HL-60/S4 treated with phorbol 12-myristate 13-acetate at 8.2 ng/mL for 4 days and 3 days (cell line): ENCODE data around the gene APLP2.

Source experiments
- in situ Hi-C: fragments of 300-500 bp; cut with MboI; formaldehyde crosslinking; loops from 2 replicates; pipeline ENCODE4 v1.15.0; 2022; ENCODE audit warnings: low sequenced_read_pairs

Gene APLP2

DNA sequence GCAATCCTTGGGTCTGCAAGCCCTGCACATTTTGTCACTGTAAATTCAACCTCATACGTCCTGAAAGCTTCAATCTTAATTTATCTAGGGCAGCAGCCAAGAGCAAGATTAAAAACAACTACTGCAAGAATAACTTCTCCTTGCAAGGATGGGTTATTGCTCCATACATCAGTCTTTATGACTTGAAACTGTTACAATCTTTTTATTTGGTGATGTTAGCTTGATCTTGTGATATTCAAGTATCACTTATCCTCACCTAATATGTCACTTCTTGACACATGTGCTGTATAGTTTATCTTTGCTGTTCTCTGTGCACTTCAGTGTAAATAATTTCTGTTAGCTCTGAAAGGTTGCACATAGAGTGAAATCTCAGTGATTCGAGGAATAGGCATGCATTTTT lies 14.7 kb upstream of the APLP2 start:
- in situ Hi-C loops = no loop called here

DNA sequence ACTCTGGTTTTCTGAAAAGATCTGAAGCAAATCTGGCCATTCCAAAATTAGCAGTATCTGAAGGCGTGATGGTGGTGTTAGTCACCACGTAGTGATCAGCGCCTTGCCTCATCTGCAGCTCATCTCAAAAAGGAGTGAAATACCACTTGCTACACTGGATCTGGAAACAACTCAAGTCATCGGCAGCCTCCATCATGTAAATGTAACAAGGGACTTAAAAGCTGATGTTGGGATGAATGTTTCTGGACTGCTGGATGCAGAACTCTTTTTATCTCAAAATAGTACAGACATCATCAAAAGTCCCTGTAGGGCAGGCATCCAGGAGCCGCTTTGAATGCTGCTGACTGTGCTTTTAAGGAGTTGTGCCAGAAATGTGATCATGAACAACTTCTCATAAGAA lies 14.1 kb upstream of the APLP2 start:
- in situ Hi-C loops = no loop called here

DNA sequence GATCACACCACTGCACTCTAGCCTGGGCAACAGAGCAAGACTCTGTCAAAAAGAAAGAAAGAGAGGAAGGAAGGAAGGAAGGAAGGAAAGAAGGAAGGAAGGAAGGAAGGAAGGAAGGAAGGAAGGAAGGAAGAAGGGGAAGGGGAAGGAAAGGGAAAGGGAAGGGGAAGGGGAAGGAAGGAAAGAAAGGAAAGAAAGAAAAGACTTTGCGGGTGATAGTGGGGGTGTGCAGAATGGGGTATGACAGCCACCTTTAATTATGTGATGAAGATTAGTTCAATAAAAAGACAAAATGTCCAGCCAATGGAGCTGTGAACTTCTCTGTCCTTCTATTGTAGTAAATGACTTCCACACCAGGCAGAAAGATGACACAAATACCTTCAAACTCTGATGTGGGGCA lies 8.7 kb upstream of the APLP2 start:
- in situ Hi-C loops = no loop called here

DNA sequence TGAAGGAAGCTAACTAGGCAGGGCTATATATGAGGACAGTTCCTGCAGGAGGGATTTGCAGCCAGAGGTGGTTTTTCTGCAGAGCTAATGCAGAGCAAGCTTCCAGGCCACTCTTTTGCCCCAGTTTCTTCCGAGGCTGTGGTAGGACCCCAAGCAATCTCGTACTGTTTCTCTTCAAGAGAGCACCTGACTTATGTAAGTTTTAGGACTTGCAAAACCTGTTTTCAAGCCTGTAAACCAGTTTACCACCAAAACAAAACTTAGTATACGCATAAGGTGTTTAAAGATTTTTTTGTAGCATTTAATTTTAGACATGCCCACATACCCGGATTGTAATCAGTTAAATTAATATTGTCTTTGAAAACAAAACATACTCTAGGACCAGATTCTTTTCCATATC lies 7.7 kb upstream of the APLP2 start:
- in situ Hi-C loops = no loop called here

DNA sequence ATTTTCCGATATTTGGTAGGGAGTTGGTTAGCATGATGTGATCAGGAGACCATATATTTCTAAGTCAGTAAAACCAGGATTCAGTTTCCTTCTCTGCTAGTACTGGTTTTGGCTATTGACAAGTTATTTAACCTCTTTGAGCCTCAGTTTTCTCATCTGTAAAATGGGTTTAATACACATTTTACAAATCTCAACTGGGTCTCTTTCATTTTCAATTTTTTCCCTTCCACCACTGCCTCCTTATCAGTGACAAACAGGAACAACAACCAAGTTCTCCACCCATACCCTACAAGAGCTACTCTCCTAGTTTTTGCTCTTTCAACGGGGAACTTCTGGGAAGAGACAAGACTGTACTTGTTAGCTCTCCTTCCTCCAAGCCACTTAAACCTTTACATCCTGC lies 6.2 kb upstream of the APLP2 start:
- in situ Hi-C loops = no loop called here

DNA sequence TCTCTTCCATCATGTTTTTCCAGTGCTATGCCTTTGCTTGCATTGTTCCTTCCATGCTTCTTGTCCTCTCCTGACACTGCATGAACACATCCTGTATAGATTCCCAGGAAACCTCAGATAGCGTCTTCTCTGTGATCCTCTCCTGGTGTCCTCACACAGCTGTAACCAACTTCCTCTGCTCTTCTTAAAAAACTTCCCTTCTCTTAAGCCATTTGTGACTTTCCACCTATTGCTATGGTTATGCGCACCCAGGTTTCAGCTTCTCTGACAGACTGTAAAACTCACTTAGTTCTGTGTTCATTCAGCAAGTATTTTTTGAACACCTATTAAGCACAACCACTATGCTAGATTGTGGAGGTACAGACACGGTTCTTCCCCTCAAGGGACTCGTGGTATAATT lies 5.1 kb upstream of the APLP2 start:
- in situ Hi-C loops = no loop called here

DNA sequence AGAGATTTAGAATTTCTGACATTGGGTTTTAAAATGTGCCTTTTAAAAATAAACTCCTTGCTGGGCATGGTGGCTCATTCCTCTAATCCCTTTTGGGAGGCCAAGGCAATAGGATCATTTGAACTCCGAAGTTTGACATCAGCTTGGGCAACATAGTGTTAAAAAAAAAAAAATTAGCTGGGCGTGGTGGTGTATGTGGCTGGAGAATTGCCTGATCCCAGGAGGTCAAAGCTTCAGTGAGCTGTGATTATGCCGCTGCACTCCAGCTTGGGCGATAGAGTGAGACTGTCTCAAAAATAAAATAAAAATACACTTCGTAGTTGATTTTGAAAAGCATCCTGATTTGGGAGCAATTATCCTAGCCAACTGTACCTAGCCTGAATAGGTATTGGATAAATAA lies 3.4 kb upstream of the APLP2 start:
- in situ Hi-C loops = no loop called here

DNA sequence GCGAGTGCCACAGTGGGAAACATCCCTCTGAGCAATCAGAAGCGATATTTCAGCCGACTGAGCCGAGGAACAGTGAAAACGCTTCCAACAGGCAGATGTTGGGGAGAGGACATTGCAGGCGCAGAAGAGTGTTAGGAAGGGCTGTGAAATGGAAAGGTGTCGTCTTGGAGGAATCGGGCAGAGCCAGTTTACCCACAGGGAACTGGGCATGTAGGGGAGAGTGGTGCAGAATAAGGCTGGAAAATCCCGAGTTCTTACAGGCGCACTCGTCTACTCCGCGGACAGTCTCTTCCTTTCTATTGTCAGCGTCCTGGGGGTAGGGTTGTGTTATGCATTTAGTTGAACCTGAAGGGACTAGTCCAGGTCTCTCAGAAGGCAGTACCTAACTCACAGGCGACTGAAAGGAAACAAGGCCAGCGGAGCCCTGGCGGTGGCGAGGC lies 1.1 kb upstream of the APLP2 start:
- in situ Hi-C loops = no loop called here

DNA sequence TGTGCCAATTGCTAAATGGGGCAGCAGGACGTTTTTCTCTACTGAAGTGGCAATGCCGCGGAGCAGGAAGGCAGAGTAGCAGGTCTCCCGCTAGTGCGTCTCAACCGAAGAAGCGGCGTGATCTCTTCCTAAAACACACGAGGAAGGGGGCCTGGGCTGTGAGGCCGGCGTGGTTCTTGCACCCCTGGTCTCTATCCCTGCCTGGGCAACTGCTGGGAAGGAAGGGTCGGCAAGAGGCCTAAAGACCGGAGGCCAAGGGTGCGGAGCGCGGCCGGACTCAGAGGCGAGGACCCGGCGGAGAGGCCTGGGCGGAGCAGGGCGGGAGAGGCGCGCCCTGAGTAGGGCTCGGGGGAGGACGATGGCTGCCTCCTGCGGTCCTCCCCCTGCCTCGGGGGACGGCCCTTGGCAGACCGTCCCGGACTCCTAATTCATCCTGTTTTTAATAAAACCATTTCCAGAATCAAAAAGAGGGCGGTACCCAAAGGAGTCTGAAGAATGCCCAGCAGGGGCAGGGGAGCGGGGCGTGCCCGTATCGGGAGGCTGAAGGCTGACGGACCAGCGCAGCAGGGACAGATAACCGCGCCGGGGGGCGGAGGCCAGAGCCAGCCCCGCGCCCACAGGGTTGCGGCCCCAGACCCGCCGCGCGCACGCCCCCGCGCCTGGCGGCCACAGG lies 572 bp upstream of the APLP2 start:
- in situ Hi-C loops = no loop called here

DNA sequence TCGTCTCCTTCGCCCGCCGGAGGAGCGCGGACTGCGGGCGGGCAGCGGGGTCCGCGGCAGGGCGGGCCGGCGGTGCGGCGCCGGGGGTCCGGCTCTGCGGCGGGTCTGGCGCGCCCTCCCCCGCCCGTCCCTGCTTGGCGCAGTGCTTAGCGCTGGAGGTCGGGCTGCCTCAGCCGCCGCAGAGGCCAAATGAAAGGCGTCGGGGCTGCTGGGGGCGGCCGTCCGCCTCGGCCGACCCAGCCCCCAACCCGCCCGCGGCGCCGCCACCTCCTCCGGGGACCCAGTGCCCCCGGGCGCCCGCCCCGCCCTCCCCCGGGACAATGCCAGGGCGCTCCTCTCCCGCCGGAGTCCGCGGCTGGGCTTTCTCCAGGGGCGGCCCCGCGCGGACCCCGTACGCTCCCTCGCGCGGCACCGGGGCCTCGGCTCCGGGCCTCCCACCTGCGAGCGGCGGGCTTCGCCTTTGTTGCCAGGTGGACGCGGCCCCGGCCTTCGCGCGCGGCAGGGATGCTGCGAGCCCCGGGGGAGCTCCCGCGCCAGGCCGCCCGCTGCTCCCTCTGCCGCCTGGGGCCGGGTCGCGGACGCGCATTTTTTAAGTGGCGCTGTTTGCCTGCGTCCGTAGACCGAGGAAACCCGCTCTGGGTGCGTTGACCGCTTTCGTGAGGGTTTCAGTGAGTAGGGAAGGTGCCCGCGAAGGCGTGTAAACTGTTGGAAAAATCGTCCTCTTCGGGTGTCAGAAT lies 583 bp downstream of the APLP2 start:
- in situ Hi-C loops = no loop called here

DNA sequence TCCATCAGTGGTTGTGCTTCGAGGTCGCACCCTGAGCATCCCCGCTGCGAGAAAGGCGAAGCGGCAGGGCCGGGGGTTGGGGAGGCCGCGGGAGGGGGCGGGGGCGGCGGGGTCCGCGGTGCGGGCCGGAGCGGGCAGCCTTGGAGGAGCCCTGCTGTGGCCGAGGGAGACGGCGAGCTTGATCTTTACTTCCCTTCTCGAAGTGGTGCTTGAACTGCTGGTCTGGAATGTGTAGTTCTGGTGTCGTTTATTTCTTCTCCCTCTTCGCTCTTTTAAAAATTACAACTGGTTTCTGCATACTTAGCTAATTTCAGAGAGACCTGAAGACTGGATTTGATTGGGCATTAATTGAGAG lies 1.1 kb downstream of the APLP2 start:
- in situ Hi-C loops = no loop called here

DNA sequence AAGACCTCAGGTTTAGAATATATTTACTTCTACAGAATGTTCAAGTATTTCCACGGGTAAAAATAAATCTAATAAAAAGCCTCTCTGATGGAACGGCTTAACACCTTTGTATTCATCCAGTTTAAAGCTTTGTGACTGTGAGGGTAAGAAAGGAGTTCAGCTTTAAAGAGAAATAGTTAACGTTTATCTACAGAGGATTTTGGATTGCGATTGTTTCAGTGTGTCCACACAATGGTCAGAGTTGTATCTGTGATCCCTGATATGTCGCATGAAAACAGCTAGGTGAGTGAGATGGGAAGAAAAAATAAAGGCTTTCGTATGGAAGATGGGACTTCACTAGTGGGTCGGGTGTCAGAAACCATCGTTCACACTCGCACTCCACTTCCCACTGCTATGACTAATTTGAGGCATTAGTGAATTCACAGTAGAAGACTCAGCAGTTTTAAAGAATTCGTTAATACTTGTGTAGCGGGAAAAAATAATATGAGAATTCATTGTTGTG lies 1.6 kb downstream of the APLP2 start:
- in situ Hi-C loops = no loop called here

DNA sequence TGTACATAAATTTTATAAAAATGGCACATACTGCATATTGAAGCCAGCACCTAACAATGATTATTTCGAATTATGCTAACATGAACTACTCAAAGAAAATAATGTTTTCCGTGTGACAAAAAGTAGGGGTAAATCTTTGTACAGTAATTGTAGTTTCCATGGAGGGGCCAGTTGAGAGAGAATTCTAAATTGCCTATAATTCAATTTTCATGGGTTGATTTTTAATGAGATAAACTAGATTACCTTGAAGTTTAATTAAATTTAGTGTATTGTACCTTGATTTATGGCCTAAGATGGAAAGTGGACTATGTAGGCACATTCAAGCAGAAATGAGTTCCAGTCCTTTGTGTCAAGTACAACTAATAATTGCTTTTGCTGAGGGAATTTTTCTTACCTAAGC lies 5.0 kb downstream of the APLP2 start:
- in situ Hi-C loops = no loop called here

DNA sequence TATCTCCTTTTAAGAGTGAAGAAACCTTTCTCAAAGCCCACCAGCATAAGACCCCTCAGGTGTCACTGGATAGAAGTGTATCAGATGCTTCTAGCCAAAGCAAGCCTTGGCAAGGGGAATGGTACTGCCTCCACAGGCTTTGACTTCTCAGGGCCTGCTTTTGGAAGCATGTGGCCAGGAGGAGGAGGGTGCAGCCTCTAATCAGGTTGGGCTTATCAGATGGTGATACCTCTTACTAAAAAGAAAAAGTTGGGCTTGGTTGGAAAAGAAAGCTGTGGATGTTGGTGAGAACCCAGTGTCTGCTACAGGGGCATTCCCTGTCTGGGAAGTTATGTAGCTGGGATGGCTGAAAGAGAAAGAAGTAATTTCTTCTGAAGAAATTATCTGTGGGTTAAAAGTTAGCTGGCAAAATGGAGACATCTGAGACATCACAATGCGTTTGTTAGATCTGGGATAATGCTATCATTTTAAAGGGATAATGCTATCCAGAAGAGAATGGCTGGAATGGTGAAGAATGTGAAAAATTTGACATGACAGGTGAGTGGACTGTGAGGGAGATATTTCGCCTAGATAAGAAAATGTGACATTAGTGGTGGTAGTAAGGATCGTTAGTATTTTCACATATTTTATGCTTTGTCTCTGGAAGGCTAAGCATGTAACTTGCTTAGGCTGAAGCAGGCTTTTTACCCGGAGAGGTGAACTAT lies 7.2 kb downstream of the APLP2 start:
- in situ Hi-C loops = no loop called here

DNA sequence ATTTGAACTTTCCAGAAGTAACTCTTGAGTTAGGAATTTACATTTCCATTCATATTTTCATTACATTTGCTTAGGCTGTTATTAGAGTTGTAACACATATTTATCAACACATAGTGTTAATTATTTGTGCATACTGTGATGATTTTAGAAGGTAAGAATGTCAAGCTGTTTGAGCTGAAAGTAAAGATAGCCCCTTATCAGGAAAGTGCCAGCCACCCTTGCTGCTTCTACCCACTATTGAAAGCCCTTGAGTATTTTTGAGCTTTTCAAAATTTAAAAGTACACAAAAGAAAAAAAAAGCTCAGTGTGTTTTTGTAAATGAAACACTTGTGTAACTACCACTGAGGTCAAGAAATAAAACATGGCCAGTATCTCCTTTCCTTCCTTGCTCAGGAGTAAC lies 8.0 kb downstream of the APLP2 start:
- in situ Hi-C loops = no loop called here

DNA sequence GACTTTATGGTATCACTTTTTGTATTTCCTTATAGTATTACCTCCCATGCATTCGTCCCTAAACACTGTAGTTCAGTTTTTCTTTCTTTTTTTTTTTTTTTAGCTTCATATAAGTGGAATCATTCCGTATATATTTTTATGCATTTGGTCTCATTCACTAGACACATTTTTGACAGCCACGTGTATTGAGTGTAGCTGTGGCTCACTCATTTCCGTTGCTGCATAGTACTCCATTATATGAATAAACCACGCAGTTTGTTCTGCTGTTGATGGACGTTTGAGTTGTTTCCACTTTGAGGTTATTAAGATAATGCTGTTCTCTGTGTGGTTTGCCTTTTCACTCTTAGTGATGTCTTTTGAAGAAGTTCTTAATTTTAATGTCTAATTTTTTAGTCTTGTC lies 8.4 kb downstream of the APLP2 start:
- in situ Hi-C loops = no loop called here

DNA sequence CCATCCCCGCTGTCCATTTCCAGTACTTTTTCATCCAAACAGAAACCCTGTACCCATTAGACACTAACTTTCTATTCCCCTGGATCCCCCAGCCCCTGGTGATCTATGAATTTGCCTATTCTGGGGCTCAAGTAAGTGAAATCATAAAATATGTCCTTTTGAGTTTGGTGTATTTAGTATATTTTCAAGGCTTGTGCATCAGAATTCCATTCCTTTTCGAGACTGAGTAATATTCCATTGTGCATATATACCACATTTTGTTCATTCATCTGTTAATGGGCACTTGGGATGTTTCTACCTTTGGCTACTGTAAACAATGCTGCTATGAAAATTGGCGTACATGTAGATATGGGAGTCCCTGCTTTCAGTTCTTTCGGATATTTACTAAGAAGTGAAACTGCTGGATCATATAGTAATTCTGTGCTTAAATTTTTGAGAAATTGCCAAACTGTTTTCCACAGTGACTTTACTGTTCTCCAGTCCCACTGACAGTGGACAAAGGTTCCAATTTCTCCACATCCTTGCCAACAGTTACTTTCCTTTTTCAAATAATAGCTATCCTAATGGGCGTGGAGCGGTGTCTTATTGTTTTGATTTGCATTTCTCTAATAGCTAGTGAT lies 16.1 kb downstream of the APLP2 start:
- in situ Hi-C loops = no loop called here

DNA sequence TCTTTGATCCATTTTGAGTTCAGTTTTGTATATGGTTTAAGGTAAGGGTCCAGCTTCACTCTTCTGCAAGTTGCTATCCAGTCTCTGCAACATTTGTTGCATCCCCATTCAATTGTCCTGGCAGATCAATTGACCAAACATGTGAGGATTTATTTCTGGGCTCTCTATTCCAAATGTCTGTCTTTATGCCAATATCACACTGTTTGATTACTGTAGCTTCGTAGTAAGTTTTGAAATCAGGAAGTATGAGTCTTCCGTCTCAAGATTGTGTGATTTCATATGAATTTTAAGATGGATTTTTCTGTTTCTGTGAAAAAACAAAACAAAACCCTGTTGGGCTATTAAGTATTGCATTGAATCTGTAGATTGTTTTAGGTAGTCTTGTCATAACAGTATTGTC lies 17.0 kb downstream of the APLP2 start:
- in situ Hi-C loops = no loop called here

DNA sequence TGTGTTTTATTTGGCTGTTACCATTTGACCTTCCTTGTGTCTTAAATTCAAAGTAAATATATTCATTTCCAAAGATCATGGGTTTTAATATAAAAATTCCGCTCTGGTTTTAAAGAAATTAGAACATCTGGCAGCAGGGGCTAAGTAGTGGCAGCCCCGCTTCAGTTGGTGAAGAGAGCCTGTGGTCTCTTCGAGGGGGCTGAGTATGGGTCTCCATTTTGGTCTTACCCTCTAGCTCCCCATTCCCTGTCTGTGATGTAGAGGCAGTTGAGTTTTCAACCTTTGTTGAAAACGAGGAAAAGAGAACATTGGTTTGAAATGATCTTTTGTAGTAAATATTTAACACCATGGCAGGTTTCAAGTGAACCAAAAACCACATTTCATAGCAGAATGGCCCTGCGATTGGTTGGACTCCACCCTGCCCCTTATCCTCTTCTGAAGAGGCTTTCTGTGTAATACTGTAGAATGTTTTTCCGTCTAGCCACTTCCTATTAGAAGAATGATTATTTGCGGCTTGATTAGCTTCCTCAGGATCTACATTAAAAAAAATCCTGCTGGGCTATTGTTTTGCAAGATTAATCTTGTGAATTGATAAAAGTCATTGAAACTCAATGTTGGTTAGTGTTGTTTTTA lies 17.7 kb downstream of the APLP2 start:
- in situ Hi-C loops = no loop called here

DNA sequence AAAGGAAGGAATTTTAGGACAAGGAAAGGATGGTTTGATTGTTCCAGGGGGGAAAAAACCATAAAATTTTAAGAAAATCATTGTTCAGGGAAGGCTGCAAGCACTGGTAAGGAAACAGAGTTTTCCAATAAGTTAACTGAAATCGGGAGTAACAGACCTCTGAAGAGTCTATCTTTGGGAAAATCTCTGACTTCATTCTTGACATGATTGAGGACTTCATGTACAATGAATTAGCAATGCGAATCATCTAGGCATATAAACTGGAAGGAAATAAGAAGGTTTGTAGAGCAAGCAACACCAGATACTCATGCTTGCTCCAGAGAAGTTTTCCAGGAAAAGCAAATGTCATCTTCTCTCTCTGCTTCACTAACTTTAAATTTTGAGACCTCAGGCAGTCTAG lies 18.5 kb downstream of the APLP2 start:
- in situ Hi-C loops = no loop called here
